ENCODE measurements around the gene GNL1. TPM values are rescaled to one million over a fixed set of nuclear protein-coding genes. Genes with fewer than 3 reads are reported as not detected.

Gene GNL1
- total RNA-seq, 1 experiment from 2014 or later = 113 TPM

GRCh38 chr6:30543821-30544220, 12.5 kb downstream of the GNL1 start:
- Histone ChIP-seq H4K20me1 (ENCODE audit: insufficient read depth) (no peaks in the 10 kb centered on the region), H3K36me3 (ENCODE audit: control insufficient read depth in 1 of 2, insufficient read depth in 2 of 2, low read length in 2 of 2) (peaks cover 0 to 9% of the 10 kb centered on the region in 2 experiments; a peak in 1 of 4 replicates), H3K4me2 (ENCODE audit: low read length) (no peak overlapping the region), H2AFZ (ENCODE audit: low read depth, low read length, poor library complexity, severe bottlenecking) (no peak overlapping the region), H3K4me1 (ENCODE audit: control insufficient read depth in 1 of 2, insufficient read depth in 2 of 2, low read length in 2 of 2) (peaks cover 0 to 10% of the 10 kb centered on the region in 2 experiments; a peak in 2 of 4 replicates), H3K9me2 (ENCODE audit: insufficient read depth) (no peaks in the 10 kb centered on the region), H3K27me3 (ENCODE audit: insufficient read depth, low read length) (no peaks in the 10 kb centered on the region), H3K79me2 (ENCODE audit: insufficient read depth, low read length) (no peaks in the 10 kb centered on the region), H3K27ac (ENCODE audit: low read depth, low read length) (no peak overlapping the region), H3K9me3 (ENCODE audit: control insufficient read depth in 1 of 2, insufficient read depth in 1 of 2, low read depth in 1 of 2, low read length in 2 of 2) (no peaks in the 10 kb centered on the region), H3K4me3 (replicated peaks in 1 of 2; ENCODE audit: low read depth in 1 of 2, low read length in 2 of 2) (no peak overlapping the region), H3K9ac (ENCODE audit: low read length) (no peak overlapping the region)
- TF ChIP-seq RAD21 (IDR thresholded peaks at IDR 0.05; ENCODE audit: low read depth) = no peak
- no peak for TF ChIP-seq REST (IDR thresholded peaks at IDR 0.05; ENCODE audit: low read depth)
- TF ChIP-seq TCF7L2 (IDR thresholded peaks at IDR 0.05; ENCODE audit: borderline replicate concordance, extremely low read depth, insufficient read depth, insufficient read length) = no peak
- TF ChIP-seq ZFX (IDR thresholded peaks at IDR 0.05) = no peak
- no peak for TF ChIP-seq EZH2 (IDR thresholded peaks at IDR 0.05)
- TF ChIP-seq JUND (IDR thresholded peaks at IDR 0.05) = no peak
- TF ChIP-seq POLR2A (IDR thresholded peaks at IDR 0.05; ENCODE audit: borderline replicate concordance, extremely low read depth, insufficient read depth, insufficient read length) = no peak
- TF ChIP-seq SRF (IDR thresholded peaks at IDR 0.05; ENCODE audit: low read depth) = no peak
- no peak for TF ChIP-seq YY1 (IDR thresholded peaks at IDR 0.05; ENCODE audit: extremely low read depth, insufficient replicate concordance, low read depth, low read length)
- no peak for TF ChIP-seq POLR2AphosphoS5 (IDR thresholded peaks at IDR 0.05; ENCODE audit: low read depth, low read length)
- TF ChIP-seq CTCF (IDR thresholded peaks at IDR 0.05 in 2 of 3, conservative IDR thresholded peaks at IDR 0.05 in 1 of 3; ENCODE audit: borderline replicate concordance in 1 of 3, insufficient read depth in 1 of 3, low read depth in 2 of 3, low read length in 2 of 3) = no peak
- TF ChIP-seq SIN3A (IDR thresholded peaks at IDR 0.05; ENCODE audit: low read depth) = no peak
- TF ChIP-seq, protein P1, sequence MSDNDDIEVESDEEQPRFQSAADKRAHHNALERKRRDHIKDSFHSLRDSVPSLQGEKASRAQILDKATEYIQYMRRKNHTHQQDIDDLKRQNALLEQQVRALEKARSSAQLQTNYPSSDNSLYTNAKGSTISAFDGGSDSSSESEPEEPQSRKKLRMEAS (IDR thresholded peaks at IDR 0.05) = no peak
- no peak for TF ChIP-seq CBX3 (IDR thresholded peaks at IDR 0.05; ENCODE audit: low read depth)
- no peak for TF ChIP-seq FOSL1 (IDR thresholded peaks at IDR 0.05; ENCODE audit: low read depth)
- no peak for TF ChIP-seq ZNF274 (IDR thresholded peaks at IDR 0.05; ENCODE audit: low read depth, low read length)
- no peak for TF ChIP-seq CEBPB (IDR thresholded peaks at IDR 0.05; ENCODE audit: low read depth)
- no peak for TF ChIP-seq EGR1 (IDR thresholded peaks at IDR 0.05; ENCODE audit: low read depth)
- no TSS peak for BruUV-seq (replicated peaks)
- ChIA-PET CTCF (interaction anchor here (1.0 to 3.3 kb wide), 4 partner anchors 12 to 129 kb away, joined by 3 to 36 read pairs (median 25); partner anchors contain the start of gene DHX16), POLR2A (no interaction called here), RAD21 (ENCODE audit: low non-redundant PET in 1 of 2, low total read pairs in 2 of 2, uncharacterized antibody in 2 of 2, unreplicated experiment in 2 of 2) (no interaction called here)
- no peak for DNase-seq (ENCODE audit: low read depth, low spot score)
- intact Hi-C loops (cut with micrococcal nuclease) = loop anchor here (1.0 to 5.0 kb wide), 2 partner anchors 61 to 188 kb away; no protein-coding TSS in a partner anchor
- no peak for ATAC-seq

Measured in HCT116 (cell line).